Activated naive CD8-positive, alpha-beta T cell treated with anti-CD3 and anti-CD28 coated beads, Interleukin-2, amount 10 ng/mL, durations not matched to agents 7 days and 5 days (primary cell): ENCODE measurements around the gene GFOD1. TPM values are rescaled to one million over a fixed set of nuclear protein-coding genes. Genes with fewer than 3 reads are reported as not detected.

Experiments used
- ATAC-seq: fragments of 150-1000 bp; cut with Tn5 transposase; one replicate; pipeline ENCODE4 v1.10.0; 2021; ENCODE audit warnings: low read depth, moderate library complexity
- POLR2A ChIA-PET: fragments of 350-600 bp; sonication (Branson Sonifier 250); formaldehyde crosslinking; loops from one replicate; lab custom pipeline; 2021; ENCODE audit warnings: antibody characterized with exemption; lab: Charles Lee
- DNase-seq: peaks from one replicate; pipeline ENCODE4 v3.0.0; 2021
- H3K27ac Mint-ChIP-seq: one replicate; pipeline ENCODE4 v1.8.0; 2022; ENCODE audit warnings: mild to moderate bottlenecking, mixed read lengths
- H3K27me3 Mint-ChIP-seq: one replicate; pipeline ENCODE4 v1.8.0; 2022; ENCODE audit warnings: mild to moderate bottlenecking, moderate library complexity, mixed read lengths
- H3K36me3 Mint-ChIP-seq: one replicate; pipeline ENCODE4 v1.8.0; 2021; ENCODE audit warnings: mild to moderate bottlenecking, mixed read lengths
- H3K4me1 Mint-ChIP-seq: one replicate; pipeline ENCODE4 v1.8.0; 2021; ENCODE audit warnings: mixed read lengths
- H3K4me3 Mint-ChIP-seq: one replicate; pipeline ENCODE4 v1.8.0; 2022; ENCODE audit warnings: mild to moderate bottlenecking, moderate library complexity, mixed read lengths
- H3K9me3 Mint-ChIP-seq: one replicate; pipeline ENCODE4 v1.8.0; 2021; ENCODE audit warnings: mixed read lengths
- total RNA-seq, 2 experiments: library from RNA; stranded (reverse); gene quantifications; one replicate each; pipeline ENCODE4 v1.2.3, GENCODE V29; 2021

Gene GFOD1
- total RNA-seq, 2 experiments from 2014 or later = 5.2 to 5.9 TPM

DNA sequence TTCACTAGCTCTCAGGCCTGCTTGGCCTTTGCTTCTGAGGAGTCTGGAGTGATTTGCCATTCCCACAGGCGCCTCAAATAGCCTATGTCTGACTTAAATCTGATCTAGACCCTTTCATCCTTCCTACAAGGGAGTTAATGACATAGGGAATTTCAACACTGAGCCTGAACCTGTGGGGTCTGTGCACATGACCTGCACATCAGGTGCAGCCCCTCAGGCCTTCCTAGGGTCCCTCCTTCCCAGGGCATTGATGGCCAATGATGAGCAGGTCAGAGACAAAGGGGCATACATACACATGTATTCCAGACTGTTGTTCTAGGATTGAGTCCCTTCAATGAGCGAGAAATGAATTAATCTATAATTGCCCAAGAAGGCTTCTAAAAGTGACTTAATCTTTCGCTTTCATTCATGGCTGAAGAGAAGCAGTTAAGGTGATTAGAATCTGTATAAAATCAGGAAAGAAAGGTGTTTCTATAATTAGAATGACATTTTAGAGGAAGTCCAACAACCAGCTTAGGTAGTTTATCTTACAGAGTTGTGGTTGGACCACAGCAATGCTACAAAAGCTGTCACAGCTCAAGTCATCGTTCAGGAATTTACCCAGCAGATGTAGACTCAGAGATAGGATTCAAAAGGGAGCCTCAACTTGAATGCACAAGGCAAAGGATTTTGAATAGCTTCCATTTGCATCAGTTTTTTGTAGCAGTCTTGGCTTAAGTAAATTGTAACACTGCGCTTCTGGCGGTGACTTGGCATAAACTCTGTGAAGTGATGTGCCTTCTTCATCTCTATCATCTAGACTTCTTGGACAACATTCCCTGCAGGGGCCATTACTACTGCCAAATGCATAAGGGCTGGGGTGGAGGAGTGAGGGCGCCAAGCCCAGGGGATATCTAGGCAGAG, 132.1 kb downstream of the GFOD1 start:
- peaks cover 4% of the 10 kb centered on the region for H3K36me3 Mint-ChIP-seq
- H3K27me3 Mint-ChIP-seq = no peaks in the 10 kb centered on the region
- H3K27ac Mint-ChIP-seq = peak overlapping the region; percentile 98
- H3K9me3 Mint-ChIP-seq = peaks cover 1% of the 10 kb centered on the region
- POLR2A ChIA-PET = interaction anchor here (0.6 to 2.3 kb wide), 8 partner anchors 18 to 355 kb away, joined by 3 to 9 read pairs (median 6); partner anchors contain the start of genes SIRT5 and TBC1D7
- DNase-seq (peak; percentile 39), ATAC-seq (peak; percentile 60)
- H3K4me1 Mint-ChIP-seq = peaks cover 47% of the 10 kb centered on the region
- H3K4me3 Mint-ChIP-seq = peak overlapping the region; percentile 86

GRCh38 chr6:13354331-13355042, 132.9 kb downstream of the GFOD1 start:
- ATAC-seq = no peak
- peaks cover 2% of the 10 kb centered on the region for H3K36me3 Mint-ChIP-seq
- H3K4me3 Mint-ChIP-seq = peak overlapping the region; percentile 86

GRCh38 chr6:13352165-13352564, 135.2 kb downstream of the GFOD1 start:
- H3K9me3 Mint-ChIP-seq = peaks cover 1% of the 10 kb centered on the region
- H3K27ac Mint-ChIP-seq = no peak overlapping the region
- no peak overlapping the region for H3K4me3 Mint-ChIP-seq
- POLR2A ChIA-PET = no interaction called here
- peaks cover 2% of the 10 kb centered on the region for H3K36me3 Mint-ChIP-seq
- DNase-seq = no peak
- H3K4me1 Mint-ChIP-seq = peaks cover 36% of the 10 kb centered on the region
- no peaks in the 10 kb centered on the region for H3K27me3 Mint-ChIP-seq
- ATAC-seq = no peak

More at GRCh38 chr6:13354331-13355042, 132.9 kb downstream of the GFOD1 start:
- POLR2A ChIA-PET = interaction anchor here (0.9 to 2.3 kb wide), 4 partner anchors 17 to 220 kb away, joined by 3 to 7 read pairs (median 6); partner anchors contain the start of genes SIRT5 and TBC1D7
- H3K27me3 Mint-ChIP-seq = no peaks in the 10 kb centered on the region
- H3K9me3 Mint-ChIP-seq = peaks cover 1% of the 10 kb centered on the region
- H3K4me1 Mint-ChIP-seq = peaks cover 42% of the 10 kb centered on the region
- no peak for DNase-seq
- peak overlapping the region; percentile 98 for H3K27ac Mint-ChIP-seq

GRCh38 chr6:13351271-13351670, 136.1 kb downstream of the GFOD1 start:
- Mint-ChIP-seq H3K27ac (no peak overlapping the region), H3K4me3 (no peak overlapping the region), H3K36me3 (peaks cover 2% of the 10 kb centered on the region), H3K9me3 (peaks cover 1% of the 10 kb centered on the region), H3K27me3 (no peaks in the 10 kb centered on the region), H3K4me1 (peaks cover 27% of the 10 kb centered on the region)
- no peak for ATAC-seq
- POLR2A ChIA-PET = no interaction called here
- DNase-seq = no peak

DNA sequence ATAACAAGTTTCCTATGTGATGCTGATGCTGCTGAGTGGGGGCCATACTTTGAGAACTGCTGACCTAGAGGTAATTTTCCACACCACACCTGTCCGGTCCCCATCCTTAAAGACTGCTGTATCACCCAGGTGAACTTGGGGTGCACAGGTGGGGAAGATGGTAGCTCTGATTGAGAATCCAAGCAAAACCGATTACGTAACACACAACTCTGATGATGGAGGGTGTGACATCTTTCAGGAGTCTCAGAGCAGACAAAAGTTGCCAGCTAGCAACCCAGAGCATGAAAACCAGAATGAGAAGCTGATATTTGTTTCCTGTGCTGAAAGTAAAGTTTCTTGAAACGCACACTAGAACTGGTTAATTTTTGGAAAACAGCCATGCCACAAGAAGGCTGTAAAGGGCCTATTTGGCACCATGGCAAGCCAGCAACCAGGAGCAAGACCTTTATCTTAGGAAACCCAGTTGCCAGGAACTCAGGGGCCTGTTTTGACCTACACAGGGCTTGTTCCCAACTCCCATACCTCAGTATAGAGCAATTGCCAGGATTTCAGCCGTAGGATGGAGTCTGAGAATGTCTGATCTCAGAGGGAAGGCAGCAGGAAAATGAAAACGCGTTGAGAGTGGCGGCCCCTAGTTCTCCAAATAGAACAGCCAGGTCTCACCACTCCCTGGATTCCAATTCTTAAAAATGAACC, 137.4 kb downstream of the GFOD1 start:
- no peak for ATAC-seq
- POLR2A ChIA-PET = no interaction called here
- no peak overlapping the region for H3K4me3 Mint-ChIP-seq

GRCh38 chr6:13348334-13349113, 138.9 kb downstream of the GFOD1 start:
- peaks cover 2% of the 10 kb centered on the region for H3K4me1 Mint-ChIP-seq
- peaks cover 2% of the 10 kb centered on the region for H3K36me3 Mint-ChIP-seq

More for the DNA sequence above, 137.4 kb downstream of the GFOD1 start:
- Mint-ChIP-seq H3K9me3 (peaks cover 1% of the 10 kb centered on the region), H3K36me3 (peaks cover 2% of the 10 kb centered on the region), H3K27ac (no peak overlapping the region), H3K27me3 (no peaks in the 10 kb centered on the region), H3K4me1 (peaks cover 15% of the 10 kb centered on the region)
- no peak for DNase-seq

DNA sequence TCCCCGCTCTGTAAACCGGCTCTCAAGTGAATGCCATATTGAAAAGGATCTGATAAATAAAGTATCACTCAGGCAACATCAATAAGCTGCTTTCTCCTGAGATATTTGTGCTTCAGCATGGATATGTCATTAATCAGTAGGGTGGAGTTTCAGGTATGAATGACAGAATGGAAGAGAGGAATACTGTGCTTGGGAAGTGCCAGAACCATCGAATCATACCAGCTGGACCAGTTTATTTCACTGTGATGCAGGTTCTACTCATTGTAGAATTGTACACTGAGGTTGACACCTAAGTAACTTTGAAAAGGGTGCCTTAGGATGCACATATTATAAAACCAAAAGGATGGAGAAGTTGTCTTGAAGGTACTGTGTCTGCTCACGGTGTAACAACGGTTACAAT, 141.2 kb downstream of the GFOD1 start:
- Mint-ChIP-seq H3K36me3 (peaks cover 4% of the 10 kb centered on the region), H3K4me3 (no peak overlapping the region), H3K4me1 (no peaks in the 10 kb centered on the region), H3K27me3 (no peaks in the 10 kb centered on the region), H3K27ac (no peak overlapping the region), H3K9me3 (peaks cover 3% of the 10 kb centered on the region)
- POLR2A ChIA-PET = no interaction called here
- ATAC-seq (no peak), DNase-seq (no peak)

More at GRCh38 chr6:13348334-13349113, 138.9 kb downstream of the GFOD1 start:
- DNase-seq (no peak), ATAC-seq (no peak)
- Mint-ChIP-seq H3K27me3 (no peaks in the 10 kb centered on the region), H3K4me3 (no peak overlapping the region), H3K27ac (no peak overlapping the region), H3K9me3 (peaks cover 1% of the 10 kb centered on the region)
- POLR2A ChIA-PET = interaction anchor here (0.7 kb wide), 1 partner anchor 106 kb away, joined by 3 read pairs; no protein-coding TSS in a partner anchor

GRCh38 chr6:13342414-13343019, 144.9 kb downstream of the GFOD1 start:
- H3K4me3 Mint-ChIP-seq = no peak overlapping the region
- peaks cover 3% of the 10 kb centered on the region for H3K9me3 Mint-ChIP-seq

DNA sequence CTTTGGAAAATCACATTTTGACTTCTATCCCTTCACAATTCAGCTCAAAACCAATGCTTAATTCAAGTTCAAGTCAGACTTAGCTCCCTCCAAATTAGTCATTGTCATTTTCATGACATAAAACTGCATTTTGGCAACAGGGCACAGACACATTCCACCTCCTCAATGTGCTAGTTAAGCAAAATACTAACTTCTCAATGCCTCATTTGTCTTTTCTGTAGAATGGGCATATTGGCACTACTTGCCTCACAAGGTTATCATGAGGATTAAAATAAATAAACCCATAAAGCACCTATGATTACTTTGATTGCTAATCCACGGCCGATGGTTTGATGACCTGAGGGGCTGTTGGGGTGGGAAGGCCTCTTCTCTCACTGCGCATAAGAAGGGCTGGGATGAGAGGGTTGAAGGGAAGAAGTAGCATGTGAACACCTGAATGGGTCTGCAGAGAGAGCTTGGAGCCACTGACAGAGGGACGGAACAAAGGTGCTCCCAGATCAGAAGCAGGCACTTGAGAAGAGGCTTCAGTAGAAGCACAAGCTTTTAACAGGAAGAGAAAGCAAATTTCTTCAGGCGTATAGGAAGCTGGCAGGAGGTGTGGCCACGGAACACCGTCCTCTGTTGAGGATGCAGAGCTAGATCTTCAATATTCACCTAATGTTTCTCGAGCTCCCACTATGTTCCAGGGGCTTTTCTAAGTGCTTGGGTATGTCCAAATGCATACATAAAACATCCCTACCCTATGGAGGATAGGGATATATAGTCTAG, 147.4 kb downstream of the GFOD1 start:
- peak overlapping the region; percentile 1 for H3K4me3 Mint-ChIP-seq
- DNase-seq (no peak), ATAC-seq (no peak)
- H3K27ac Mint-ChIP-seq = no peak overlapping the region
- peaks cover 27% of the 10 kb centered on the region for H3K4me1 Mint-ChIP-seq
- POLR2A ChIA-PET = no interaction called here
- H3K36me3 Mint-ChIP-seq = peaks cover 7% of the 10 kb centered on the region
- H3K9me3 Mint-ChIP-seq = peaks cover 3% of the 10 kb centered on the region
- peaks cover 1% of the 10 kb centered on the region for H3K27me3 Mint-ChIP-seq

More at GRCh38 chr6:13342414-13343019, 144.9 kb downstream of the GFOD1 start:
- Mint-ChIP-seq H3K4me1 (peaks cover 20% of the 10 kb centered on the region), H3K27ac (no peak overlapping the region), H3K27me3 (no peaks in the 10 kb centered on the region), H3K36me3 (peaks cover 7% of the 10 kb centered on the region)
- ATAC-seq (no peak), DNase-seq (no peak)
- POLR2A ChIA-PET = interaction anchor here (0.7 to 1.1 kb wide), 3 partner anchors 14 to 232 kb away, joined by 3 read pairs; partner anchors contain the start of gene SIRT5

- H3K4me3 Mint-ChIP-seq = no peak overlapping the region
- no peak for DNase-seq
- ATAC-seq = peak; percentile 19
- POLR2A ChIA-PET = interaction anchor here (0.7 to 2.9 kb wide), 6 partner anchors 10 to 237 kb away, joined by 3 to 16 read pairs (median 6); partner anchors contain the start of genes SIRT5 and TBC1D7
- peak overlapping the region; percentile 65 for H3K27ac Mint-ChIP-seq
- peaks cover 4% of the 10 kb centered on the region for H3K36me3 Mint-ChIP-seq
- H3K4me1 Mint-ChIP-seq = peaks cover 29% of the 10 kb centered on the region
- peaks cover 3% of the 10 kb centered on the region for H3K9me3 Mint-ChIP-seq
- peaks cover 6% of the 10 kb centered on the region for H3K27me3 Mint-ChIP-seq
Observed at GRCh38 chr6:13338038-13338437, 149.4 kb downstream of the GFOD1 start.

DNA sequence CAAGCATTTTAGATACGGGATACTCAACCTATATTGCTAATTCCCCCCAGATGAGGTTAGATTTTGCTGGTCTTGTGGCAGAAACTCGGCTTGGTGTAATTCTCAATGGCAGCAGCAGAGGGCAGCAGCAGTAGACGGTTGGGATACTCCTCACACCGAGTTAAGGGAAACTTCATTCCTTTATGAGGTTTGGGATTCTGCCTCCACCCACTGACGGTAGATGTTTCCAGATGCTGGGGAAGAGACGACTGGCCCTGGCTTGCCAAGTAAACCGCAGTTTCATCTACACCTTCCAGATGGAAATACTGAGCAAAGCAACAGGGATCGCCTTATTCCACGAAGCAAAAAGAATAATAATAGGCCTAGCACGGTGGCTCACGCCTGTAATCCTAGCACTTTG, 150.8 kb downstream of the GFOD1 start:
- DNase-seq (peak; percentile 81), ATAC-seq (peak; percentile 63)
- H3K27me3 Mint-ChIP-seq = peaks cover 6% of the 10 kb centered on the region
- POLR2A ChIA-PET = interaction anchor here (0.6 to 1.4 kb wide), 2 partner anchors 238 to 247 kb away, joined by 5 to 10 read pairs; partner anchors contain the start of gene SIRT5
- peak overlapping the region; percentile 3 for H3K27ac Mint-ChIP-seq
- peaks cover 29% of the 10 kb centered on the region for H3K4me1 Mint-ChIP-seq
- H3K36me3 Mint-ChIP-seq = peaks cover 2% of the 10 kb centered on the region
- H3K9me3 Mint-ChIP-seq = no peaks in the 10 kb centered on the region
- no peak overlapping the region for H3K4me3 Mint-ChIP-seq
